K562 (cell line): ENCODE results near the gene PTPRM. TPM values are rescaled to one million over a fixed set of nuclear protein-coding genes. Genes with fewer than 3 reads are reported as not detected.

ENCODE experiments used
- ATAC-seq: fragments of 200-7000 bp; cut with Tn5 transposase; 3 replicates; pipeline ENCODE4 v1.9.1; 2020; ENCODE audit warnings: moderate library complexity
- BruUV-seq: library from RNA; stranded (reverse); fragments of 400-500 nt; replicated peaks from 2 replicates; lab custom pipeline; 2021; lab: Mats Ljungman, UMichigan
- CTCF ChIA-PET: fragments of 300-600 bp; formaldehyde crosslinking; extraction: SDS; loops from one replicate; lab custom pipeline; 2021; ENCODE audit warnings: low intra/inter-chr PET ratio; lab: Yijun Ruan, JAX
- POLR2A ChIA-PET: fragments of 300-600, 350-650 bp; sonication (Branson Sonifier 250); formaldehyde crosslinking; extraction: SDS; loops from one replicate; lab custom pipeline; 2021; ENCODE audit warnings: antibody characterized with exemption, inconsistent platforms; lab: Yijun Ruan, JAX
- DNase-seq, 4 experiments: peaks; one replicate each; pipeline versions ENCODE4 v3.0.0 to v3.0.0-alpha.2; 2011 to 2018; ENCODE audit warnings: low spot score in 3 of 4, mixed read lengths in 3 of 4; ENCODE audit errors: extremely low read depth in 1 of 4
- FAIRE-seq: peaks from 2 replicates; lab custom pipeline; 2011; peaks lifted over from hg19 to GRCh38; lab: Jason Lieb, UNC
- H2AFZ ChIP-seq: 2 replicates; pipeline ENCODE4 v1.6.0; 2011; ENCODE audit warnings: low read depth, low read length, control low read depth, inconsistent platforms
- H3K27ac ChIP-seq: fragments of 200-600 bp; 3 replicates; pipeline ENCODE4 v1.8.0; 2011; ENCODE audit warnings: low read depth, mild to moderate bottlenecking, control low read depth, inconsistent platforms, low read length, moderate library complexity, mixed read lengths; ENCODE audit errors: extremely low read depth
- H3K27me3 ChIP-seq, 2 experiments: fragments of 300-600 bp in 1 of 2; 2 replicates in 1 of 2; 3 replicates in 1 of 2; pipeline versions ENCODE4 v1.6.0 to v1.8.0; 2011; ENCODE audit warnings: inconsistent platforms in 2 of 2, low read length in 2 of 2, mild to moderate bottlenecking in 1 of 2, mixed read lengths in 1 of 2, moderate library complexity in 1 of 2; ENCODE audit not compliant: control insufficient read depth in 2 of 2, insufficient read depth in 2 of 2
- H3K36me3 ChIP-seq: fragments of 300-600 bp; 3 replicates; pipeline ENCODE4 v1.8.0; 2011; ENCODE audit warnings: mild to moderate bottlenecking, low read length, inconsistent platforms; ENCODE audit not compliant: control insufficient read depth, insufficient read depth
- H3K4me1 ChIP-seq, 2 experiments: fragments of 200-600 bp in 1 of 2; replicated peaks in 1 of 2; 2 replicates in 1 of 2; 3 replicates in 1 of 2; pipeline versions ENCODE4 v1.5.1 to v1.8.0; 2011; ENCODE audit warnings: inconsistent platforms in 2 of 2, low read length in 2 of 2, mild to moderate bottlenecking in 1 of 2, mixed read lengths in 1 of 2, moderate library complexity in 1 of 2; ENCODE audit not compliant: control insufficient read depth in 2 of 2, insufficient read depth in 2 of 2
- H3K4me2 ChIP-seq: 2 replicates; pipeline ENCODE4 v1.6.1; 2011; ENCODE audit warnings: low read length, control low read depth, inconsistent platforms, mixed read lengths; ENCODE audit not compliant: insufficient read depth
- H3K4me3 ChIP-seq: fragments of 200-600 bp; sonication (generic), shearing (Covaris generic); 2 replicates; pipeline ENCODE4 v1.5.1; 2016; ENCODE audit warnings: control low read depth, inconsistent platforms
- H3K79me2 ChIP-seq: fragments of 200-600 bp; 3 replicates; pipeline ENCODE4 v1.8.0; 2011; ENCODE audit warnings: low read length, inconsistent platforms; ENCODE audit not compliant: control insufficient read depth, insufficient read depth
- H3K9ac ChIP-seq, 2 experiments: 2 replicates each; pipeline versions ENCODE4 v1.6.0 to v1.6.1; 2011; ENCODE audit warnings: low read depth in 2 of 2, low read length in 2 of 2, control low read depth in 1 of 2, inconsistent platforms in 1 of 2, mild to moderate bottlenecking in 1 of 2, mixed read lengths in 1 of 2; ENCODE audit not compliant: insufficient read depth in 1 of 2
- H3K9me1 ChIP-seq: one replicate; pipeline ENCODE4 v1.6.0; 2011; ENCODE audit warnings: inconsistent platforms, mild to moderate bottlenecking, low read length, moderate library complexity; ENCODE audit not compliant: control insufficient read depth, insufficient read depth
- H3K9me3 ChIP-seq: replicated peaks from 2 replicates; pipeline ENCODE4 v1.5.1; 2011; ENCODE audit warnings: low read depth, low read length, inconsistent platforms; ENCODE audit not compliant: control insufficient read depth, insufficient read depth
- H4K20me1 ChIP-seq: replicated peaks from 2 replicates; pipeline ENCODE4 v1.6.1; 2011; ENCODE audit warnings: low read length, inconsistent platforms, mixed read lengths; ENCODE audit not compliant: control insufficient read depth, insufficient read depth
- HNRNPK ChIP-seq: fragments of 200-400 bp; formaldehyde crosslinking; IDR thresholded peaks from one replicate; pipeline ENCODE4 v1.6.1; 2018; ENCODE audit warnings: mild to moderate bottlenecking, low read depth, low read length; ENCODE audit not compliant: poor library complexity, severe bottlenecking
- IFI16 ChIP-seq: fragments of 250-450 bp; sonication (Bioruptor Pico); IDR thresholded peaks from 2 replicates; pipeline ENCODE4 v2.1.2; 2022; ENCODE audit warnings: mild to moderate bottlenecking, inconsistent platforms
- L3MBTL2 ChIP-seq: fragments of 450-650 bp; IDR thresholded peaks from 2 replicates; pipeline ENCODE4 v1.6.1; 2016; ENCODE audit warnings: mild to moderate bottlenecking, moderate library complexity
- NR4A1 ChIP-seq, 2 experiments: fragments of 250-450 bp in 1 of 2; fragments of 450-650 bp in 1 of 2; sonication (Bioruptor Pico) in 1 of 2; IDR thresholded peaks; 2 replicates each; pipeline versions ENCODE4 v1.4.0 to v1.6.1; 2016 to 2020; ENCODE audit warnings: mild to moderate bottlenecking in 2 of 2, missing compliant biosample characterization in 1 of 2, missing genetic modification characterization in 1 of 2, moderate library complexity in 1 of 2
- PURB ChIP-seq: sonication (generic); formaldehyde crosslinking; IDR thresholded peaks from 2 replicates; pipeline ENCODE4 v1.9.0; 2021; ENCODE audit warnings: low read depth, mild to moderate bottlenecking, missing genetic modification reagents
- SMARCE1 ChIP-seq: fragments of 450-650 bp; IDR thresholded peaks from 2 replicates; pipeline ENCODE4 v1.7.1; 2016; ENCODE audit warnings: mild to moderate bottlenecking
- TCF7 ChIP-seq: sonication (generic); IDR thresholded peaks from 2 replicates; pipeline ENCODE4 v1.6.1; 2016; ENCODE audit warnings: antibody characterized with exemption, borderline replicate concordance
- YBX1 ChIP-seq: fragments of 450-650 bp; IDR thresholded peaks from 2 replicates; pipeline ENCODE4 v1.7.1; 2016; ENCODE audit warnings: mild to moderate bottlenecking
- ZKSCAN1 ChIP-seq: fragments of 150-350 bp; IDR thresholded peaks from 2 replicates; pipeline ENCODE4 v1.6.1; 2016; ENCODE audit warnings: low read depth, low read length
- ZNF23 ChIP-seq: fragments of 250-450 bp; sonication (Bioruptor Pico); IDR thresholded peaks from 2 replicates; pipeline ENCODE4 v1.4.0; 2020; ENCODE audit warnings: mild to moderate bottlenecking
- WGBS: fragments of 100-300 bp; shearing (Covaris generic); methylation state at CpG from one replicate; pipeline ENCODE4 v1.1.6; 2016; ENCODE audit warnings: low coverage, mixed read lengths; ENCODE audit not compliant: insufficient coverage; ENCODE audit errors: missing lambda C conversion rate; 5-methylcytosine and 5-hydroxymethylcytosine counted together
- in situ Hi-C: fragments of 300-500 bp; cut with MboI; formaldehyde crosslinking; loops from 4 replicates; pipeline ENCODE4 v1.15.0; 2018; ENCODE audit warnings: inconsistent platforms, mixed read lengths
- intact Hi-C: fragments of 100-400 bp; cut with micrococcal nuclease; formaldehyde crosslinking; loops from 2 replicates; pipeline ENCODE4 v1.14.2; 2022
- polyA plus RNA-seq, 8 experiments: library from polyadenylated mRNA; depleted of rRNA in 4 of 8; stranded (reverse) in 5 of 8; unstranded in 3 of 8; fragments of >200 nt; fragmentation: Nextera tagmentation in 2 of 8; fragmentation: Illumina TruSeq in 1 of 8; extraction: Ambion mirVana in 2 of 8; extraction: Trizol in 1 of 8; gene quantifications; 2 replicates each; pipeline versions ENCODE4 v1.2.1 to v1.2.3, GENCODE V29; 2011 to 2014; ENCODE audit warnings: inconsistent platforms in 1 of 8, missing spikeins in 1 of 8
- total RNA-seq, 7 experiments: library from RNA; depleted of rRNA in 6 of 7; stranded (reverse); fragments of >200 nt in 6 of 7; fragmentation: Illumina TruSeq in 2 of 7; extraction: Trizol in 2 of 7; gene quantifications; 2 replicates each; pipeline versions ENCODE4 v1.2.1 to v1.2.3, GENCODE V29; 2011 to 2021; ENCODE audit warnings: low replicate concordance in 1 of 7
- TF ChIP-seq, protein P1 (sequence below): fragments of 250-450 bp; sonication (Bioruptor Pico); IDR thresholded peaks from 2 replicates; pipeline ENCODE4 v1.5.0; 2020; ENCODE audit warnings: mild to moderate bottlenecking, borderline replicate concordance
- TF ChIP-seq, protein P2 (sequence below): fragments of 250-450 bp; sonication (Bioruptor Pico); IDR thresholded peaks from 2 replicates; pipeline ENCODE4 v1.4.0; 2020; ENCODE audit warnings: borderline replicate concordance
- TF ChIP-seq, protein P3 (sequence below): fragments of 450-650 bp; IDR thresholded peaks from 2 replicates; pipeline ENCODE4 v1.6.1; 2014; ENCODE audit warnings: low read depth, mild to moderate bottlenecking, moderate library complexity, borderline replicate concordance

The PTPRM gene
- total and polyA plus RNA-seq, 9 of the 15 experiments (the other 6 are each of a cell fraction or from before 2014, with no cell fraction given): 0.03 to 0.16 (median 0.08) TPM; not detected in 3

DNA sequence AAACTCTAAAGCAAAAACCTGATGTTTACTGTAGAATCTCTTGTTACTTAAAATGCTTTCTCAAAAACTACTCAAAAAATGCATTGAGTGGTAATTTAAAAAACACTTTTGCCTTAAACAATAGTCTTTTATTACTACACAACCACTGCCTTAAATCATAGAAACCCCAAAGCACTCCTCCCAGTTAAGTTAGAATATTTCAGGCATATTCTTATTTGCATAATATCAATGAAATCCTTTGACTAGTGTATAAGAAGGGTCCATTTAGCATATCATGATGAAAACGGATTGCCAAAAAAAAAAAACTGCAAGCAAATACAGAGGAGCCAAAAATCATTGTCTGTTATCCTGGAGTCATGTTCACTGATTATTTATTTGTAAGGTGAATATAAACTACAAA lies 119.2 kb downstream of the PTPRM start:
- Histone ChIP-seq H4K20me1 (no peaks in the 10 kb centered on the region), H3K27me3 (no peaks in the 10 kb centered on the region), H3K27ac (no peak overlapping the region), H3K79me2 (no peaks in the 10 kb centered on the region), H3K9me1 (no peaks in the 10 kb centered on the region), H3K36me3 (no peaks in the 10 kb centered on the region), H3K9me3 (no peaks in the 10 kb centered on the region), H3K4me1 (no peaks in the 10 kb centered on the region), H3K4me2 (no peak overlapping the region), H3K4me3 (no peak overlapping the region), H2AFZ (no peak overlapping the region), H3K9ac (no peak overlapping the region)
- in situ Hi-C loops (no loop called here), intact Hi-C loops (no loop called here)
- TF ChIP-seq, protein P1, sequence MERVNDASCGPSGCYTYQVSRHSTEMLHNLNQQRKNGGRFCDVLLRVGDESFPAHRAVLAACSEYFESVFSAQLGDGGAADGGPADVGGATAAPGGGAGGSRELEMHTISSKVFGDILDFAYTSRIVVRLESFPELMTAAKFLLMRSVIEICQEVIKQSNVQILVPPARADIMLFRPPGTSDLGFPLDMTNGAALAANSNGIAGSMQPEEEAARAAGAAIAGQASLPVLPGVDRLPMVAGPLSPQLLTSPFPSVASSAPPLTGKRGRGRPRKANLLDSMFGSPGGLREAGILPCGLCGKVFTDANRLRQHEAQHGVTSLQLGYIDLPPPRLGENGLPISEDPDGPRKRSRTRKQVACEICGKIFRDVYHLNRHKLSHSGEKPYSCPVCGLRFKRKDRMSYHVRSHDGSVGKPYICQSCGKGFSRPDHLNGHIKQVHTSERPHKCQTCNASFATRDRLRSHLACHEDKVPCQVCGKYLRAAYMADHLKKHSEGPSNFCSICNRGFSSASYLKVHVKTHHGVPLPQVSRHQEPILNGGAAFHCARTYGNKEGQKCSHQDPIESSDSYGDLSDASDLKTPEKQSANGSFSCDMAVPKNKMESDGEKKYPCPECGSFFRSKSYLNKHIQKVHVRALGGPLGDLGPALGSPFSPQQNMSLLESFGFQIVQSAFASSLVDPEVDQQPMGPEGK (CRISPR knock-in tag): no peak
- TF ChIP-seq L3MBTL2 (no peak), ZNF23 (CRISPR knock-in tag) (no peak), PURB (no peak), NR4A1 (CRISPR knock-in tag; IDR thresholded peaks at IDR 0.05) (no peak), NR4A1 (tag; IDR thresholded peaks at IDR 0.05) (no peak), IFI16 (no peak), ZKSCAN1 (no peak), HNRNPK (no peak), SMARCE1 (no peak), TCF7 (no peak), YBX1 (no peak)
- TF ChIP-seq, protein P2, sequence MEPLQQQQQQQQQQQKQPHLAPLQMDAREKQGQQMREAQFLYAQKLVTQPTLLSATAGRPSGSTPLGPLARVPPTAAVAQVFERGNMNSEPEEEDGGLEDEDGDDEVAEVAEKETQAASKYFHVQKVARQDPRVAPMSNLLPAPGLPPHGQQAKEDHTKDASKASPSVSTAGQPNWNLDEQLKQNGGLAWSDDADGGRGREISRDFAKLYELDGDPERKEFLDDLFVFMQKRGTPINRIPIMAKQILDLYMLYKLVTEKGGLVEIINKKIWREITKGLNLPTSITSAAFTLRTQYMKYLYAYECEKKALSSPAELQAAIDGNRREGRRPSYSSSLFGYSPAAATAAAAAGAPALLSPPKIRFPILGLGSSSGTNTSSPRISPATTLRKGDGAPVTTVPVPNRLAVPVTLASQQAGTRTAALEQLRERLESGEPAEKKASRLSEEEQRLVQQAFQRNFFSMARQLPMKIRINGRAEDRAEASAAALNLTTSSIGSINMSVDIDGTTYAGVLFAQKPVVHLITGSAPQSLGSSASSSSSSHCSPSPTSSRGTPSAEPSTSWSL (CRISPR knock-in tag): no peak
- TF ChIP-seq, protein P3, sequence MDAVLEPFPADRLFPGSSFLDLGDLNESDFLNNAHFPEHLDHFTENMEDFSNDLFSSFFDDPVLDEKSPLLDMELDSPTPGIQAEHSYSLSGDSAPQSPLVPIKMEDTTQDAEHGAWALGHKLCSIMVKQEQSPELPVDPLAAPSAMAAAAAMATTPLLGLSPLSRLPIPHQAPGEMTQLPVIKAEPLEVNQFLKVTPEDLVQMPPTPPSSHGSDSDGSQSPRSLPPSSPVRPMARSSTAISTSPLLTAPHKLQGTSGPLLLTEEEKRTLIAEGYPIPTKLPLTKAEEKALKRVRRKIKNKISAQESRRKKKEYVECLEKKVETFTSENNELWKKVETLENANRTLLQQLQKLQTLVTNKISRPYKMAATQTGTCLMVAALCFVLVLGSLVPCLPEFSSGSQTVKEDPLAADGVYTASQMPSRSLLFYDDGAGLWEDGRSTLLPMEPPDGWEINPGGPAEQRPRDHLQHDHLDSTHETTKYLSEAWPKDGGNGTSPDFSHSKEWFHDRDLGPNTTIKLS: no peak
- ATAC-seq: no peak
- no TSS peak for BruUV-seq
- POLR2A ChIA-PET: no interaction called here
- FAIRE-seq: no peak
- 0% methylated on average over 1 of the region's 1 CpG for whole genome bisulfite sequencing
- no peak for DNase-seq
- CTCF ChIA-PET: no interaction called here
